H1 (cell line): ENCODE results near the gene ZNF521. TPM values are rescaled to one million over a fixed set of nuclear protein-coding genes. Genes with fewer than 3 reads are reported as not detected.

Experiments used
- CTCF ChIA-PET: fragments of 300-600 bp; sonication (Branson Sonifier 250); formaldehyde crosslinking; loops from one replicate; lab custom pipeline; 2021; ENCODE audit not compliant: partially characterized antibody; lab: Charles Lee
- POLR2A ChIA-PET: fragments of 300-600 bp; sonication (Branson Sonifier 250); formaldehyde crosslinking; loops from one replicate; lab custom pipeline; 2021; ENCODE audit warnings: inconsistent platforms; ENCODE audit not compliant: partially characterized antibody; lab: Charles Lee
- DNase-seq, 2 experiments: peaks; one replicate each; pipeline versions ENCODE4 v3.0.0 to v3.0.0-alpha.2; 2010 to 2022; ENCODE audit warnings: low spot score in 2 of 2, low read depth in 1 of 2, mixed read lengths in 1 of 2
- FAIRE-seq: peaks from 2 replicates; lab custom pipeline; 2011; peaks lifted over from hg19 to GRCh38; lab: Jason Lieb, UNC
- H2AFZ ChIP-seq: 2 replicates; pipeline ENCODE4 v1.8.1; 2012; ENCODE audit warnings: low read length, inconsistent platforms
- H2AK5ac ChIP-seq: 2 replicates; pipeline ENCODE4 v1.6.1; 2013; ENCODE audit warnings: low read depth, low read length
- H2BK120ac ChIP-seq: replicated peaks from 2 replicates; pipeline ENCODE3; 2013; ENCODE audit warnings: low read depth, low read length, inconsistent platforms
- H2BK12ac ChIP-seq: 2 replicates; pipeline ENCODE4 v1.6.1; 2013; ENCODE audit warnings: low read depth, low read length
- H2BK15ac ChIP-seq: 2 replicates; pipeline ENCODE4 v1.6.1; 2013; ENCODE audit warnings: low read length
- H2BK20ac ChIP-seq: 2 replicates; pipeline ENCODE4 v1.6.1; 2013; ENCODE audit warnings: low read length
- H2BK5ac ChIP-seq: 2 replicates; pipeline ENCODE4 v1.6.1; 2013; ENCODE audit warnings: low read depth, low read length
- H3K14ac ChIP-seq: 2 replicates; pipeline ENCODE4 v1.6.1; 2013; ENCODE audit warnings: inconsistent platforms; ENCODE audit not compliant: insufficient read length
- H3K18ac ChIP-seq: 2 replicates; pipeline ENCODE4 v1.6.1; 2013; ENCODE audit warnings: low read length; ENCODE audit errors: extremely low read depth
- H3K23ac ChIP-seq: 2 replicates; pipeline ENCODE4 v1.6.1; 2013; ENCODE audit warnings: inconsistent platforms; ENCODE audit not compliant: insufficient read length
- H3K23me2 ChIP-seq: 2 replicates; pipeline ENCODE4 v1.6.1; 2013; ENCODE audit warnings: low read depth, low read length
- H3K27ac ChIP-seq: 2 replicates; pipeline ENCODE4 v1.6.1; 2011; ENCODE audit warnings: low read depth, low read length, inconsistent platforms
- H3K27me3 ChIP-seq, 4 experiments: replicated peaks in 1 of 4; 1 replicate in 1 of 4; 2 replicates in 3 of 4; pipeline versions ENCODE4 v1.6.1 to v1.8.1; 2011 to 2013; ENCODE audit warnings: low read length in 3 of 4, mild to moderate bottlenecking in 3 of 4, inconsistent platforms in 2 of 4, mixed read lengths in 2 of 4, moderate library complexity in 1 of 4; ENCODE audit not compliant: control insufficient read depth in 3 of 4, insufficient read depth in 3 of 4; ENCODE audit errors: extremely low read depth in 1 of 4
- H3K36me3 ChIP-seq, 4 experiments: 2 replicates each; pipeline versions ENCODE4 v1.6.1 to v1.8.1; 2011 to 2013; ENCODE audit warnings: mild to moderate bottlenecking in 4 of 4, low read length in 3 of 4, moderate library complexity in 2 of 4, control low read depth in 1 of 4, inconsistent platforms in 1 of 4; ENCODE audit not compliant: insufficient read depth in 4 of 4, control insufficient read depth in 2 of 4
- H3K4ac ChIP-seq: replicated peaks from 2 replicates; pipeline ENCODE3; 2013; ENCODE audit warnings: low read length, low read depth, mixed read lengths, inconsistent platforms; ENCODE audit not compliant: insufficient read length
- H3K4me1 ChIP-seq, 4 experiments: replicated peaks in 1 of 4; 1 replicate in 1 of 4; 2 replicates in 3 of 4; pipeline versions ENCODE4 v1.6.1 to v1.8.1; 2011 to 2013; ENCODE audit warnings: low read length in 3 of 4, inconsistent platforms in 2 of 4, mixed read lengths in 1 of 4; ENCODE audit not compliant: insufficient read depth in 4 of 4, control insufficient read depth in 3 of 4
- H3K4me2 ChIP-seq, 2 experiments: 2 replicates each; pipeline versions ENCODE4 v1.6.1 to v1.8.1; 2011 to 2013; ENCODE audit warnings: low read depth in 2 of 2, low read length in 2 of 2, control low read depth in 1 of 2, inconsistent platforms in 1 of 2, mild to moderate bottlenecking in 1 of 2; ENCODE audit not compliant: insufficient read depth in 1 of 2
- H3K4me3 ChIP-seq, 4 experiments: fragments of 200-600, 300-600 bp in 1 of 4; sonication (generic), shearing (Covaris generic), sonication (Bioruptor Twin) in 1 of 4; 2 replicates each; pipeline versions ENCODE4 v1.5.1 to v1.8.1; 2011 to 2016; ENCODE audit warnings: low read length in 4 of 4, low read depth in 3 of 4, control low read depth in 2 of 4, inconsistent platforms in 2 of 4, mild to moderate bottlenecking in 2 of 4, mixed read lengths in 1 of 4, moderate library complexity in 1 of 4; ENCODE audit not compliant: insufficient read depth in 2 of 4; ENCODE audit errors: extremely low read depth in 1 of 4
- H3K56ac ChIP-seq: replicated peaks from 2 replicates; pipeline ENCODE3; 2013; ENCODE audit warnings: low read depth, mild to moderate bottlenecking, mixed read lengths, low read length, inconsistent platforms; ENCODE audit not compliant: insufficient read length
- H3K79me1 ChIP-seq: 2 replicates; pipeline ENCODE4 v1.6.1; 2013; ENCODE audit warnings: low read depth, low read length, control low read depth
- H3K79me2 ChIP-seq, 2 experiments: 2 replicates each; pipeline versions ENCODE4 v1.6.1 to v1.8.1; 2012 to 2013; ENCODE audit warnings: low read length in 2 of 2, mild to moderate bottlenecking in 2 of 2, inconsistent platforms in 1 of 2; ENCODE audit not compliant: insufficient read depth in 2 of 2, control insufficient read depth in 1 of 2
- H3K9ac ChIP-seq, 4 experiments: replicated peaks in 1 of 4; 1 replicate in 1 of 4; 2 replicates in 3 of 4; pipeline versions ENCODE4 v1.6.1 to v1.8.1; 2011 to 2013; ENCODE audit warnings: low read depth in 3 of 4, low read length in 3 of 4, control low read depth in 2 of 4, mild to moderate bottlenecking in 2 of 4, moderate library complexity in 2 of 4, inconsistent platforms in 1 of 4; ENCODE audit errors: extremely low read depth in 1 of 4
- H3K9me3 ChIP-seq, 2 experiments: 2 replicates each; pipeline versions ENCODE4 v1.6.1 to v1.8.1; 2012 to 2013; ENCODE audit warnings: mild to moderate bottlenecking in 2 of 2, moderate library complexity in 2 of 2, control low read depth in 1 of 2, inconsistent platforms in 1 of 2, low read depth in 1 of 2, low read length in 1 of 2, mixed read lengths in 1 of 2; ENCODE audit not compliant: insufficient read depth in 2 of 2
- H4K20me1 ChIP-seq, 2 experiments: replicated peaks in 1 of 2; 2 replicates each; pipeline versions ENCODE3 to v1.8.1; 2011 to 2013; ENCODE audit warnings: inconsistent platforms in 2 of 2, low read length in 2 of 2, mild to moderate bottlenecking in 1 of 2; ENCODE audit not compliant: insufficient read depth in 2 of 2, control insufficient read depth in 1 of 2
- H4K5ac ChIP-seq: 2 replicates; pipeline ENCODE4 v1.6.1; 2013; ENCODE audit warnings: low read length, low read depth, mixed read lengths, inconsistent platforms; ENCODE audit not compliant: insufficient read length
- H4K8ac ChIP-seq: 2 replicates; pipeline ENCODE4 v1.8.0; 2013; ENCODE audit warnings: mild to moderate bottlenecking, moderate library complexity, low read length, inconsistent platforms; ENCODE audit not compliant: insufficient read depth; ENCODE audit errors: extremely low read depth
- H4K91ac ChIP-seq: replicated peaks from 2 replicates; pipeline ENCODE3; 2013; ENCODE audit warnings: low read length, mixed read lengths, inconsistent platforms; ENCODE audit not compliant: insufficient read length
- EP300 ChIP-seq, 2 experiments: IDR thresholded peaks; 1 replicate in 1 of 2; 2 replicates in 1 of 2; pipeline ENCODE4 v1.6.1; 2011 to 2012; ENCODE audit warnings: low read depth in 2 of 2, low read length in 2 of 2, mild to moderate bottlenecking in 2 of 2, borderline replicate concordance in 1 of 2, inconsistent platforms in 1 of 2, moderate library complexity in 1 of 2
- KDM4A ChIP-seq: IDR thresholded peaks from one replicate; pipeline ENCODE4 v1.7.1; 2012; ENCODE audit warnings: low read depth, mild to moderate bottlenecking, moderate library complexity, low read length, inconsistent platforms; ENCODE audit not compliant: severe bottlenecking
- RNF2 ChIP-seq: fragments of 200-900, 300-1000 bp; sonication (generic); IDR thresholded peaks from 2 replicates; pipeline ENCODE4 v1.7.1; 2016; ENCODE audit warnings: borderline replicate concordance, low read depth, mild to moderate bottlenecking, antibody characterized with exemption, low read length; ENCODE audit not compliant: poor library complexity, severe bottlenecking; ENCODE audit errors: missing control alignments
- SP2 ChIP-seq: IDR thresholded peaks from 2 replicates; pipeline ENCODE4 v1.6.1; 2012; ENCODE audit warnings: mild to moderate bottlenecking, low read length, inconsistent platforms
- WGBS, 2 experiments: shearing (Covaris generic) in 1 of 2; methylation state at CpG; one replicate each; pipeline versions ENCODE4 v1.1.6 to v1.1.7; 2013 to 2015; ENCODE audit warnings: low lambda C conversion rate in 2 of 2, mixed read lengths in 2 of 2, inconsistent platforms in 1 of 2, low coverage in 1 of 2, missing lambda C conversion rate in 1 of 2; ENCODE audit not compliant: insufficient replicate concordance in 2 of 2, insufficient coverage in 1 of 2, insufficient read length in 1 of 2; ENCODE audit errors: extremely low coverage in 1 of 2, missing lambda C conversion rate in 1 of 2; 5-methylcytosine and 5-hydroxymethylcytosine counted together
- polyA plus RNA-seq, 7 experiments: library from polyadenylated mRNA; depleted of rRNA in 3 of 7; stranded (reverse) in 5 of 7; unstranded in 2 of 7; fragments of >200 nt in 5 of 7; fragments of 200-250 nt in 2 of 7; gene quantifications; 1 replicate in 5 of 7; 2 replicates in 1 of 7; 4 replicates in 1 of 7; pipeline versions ENCODE4 v1.2.1 to v1.2.3, GENCODE V29; 2011 to 2013; ENCODE audit warnings: missing spikeins in 2 of 7, mixed read lengths in 2 of 7
- total RNA-seq: library from RNA; stranded (reverse); fragmentation: NEBNext Ultra II Directional; extraction: Animal tissue kit (Norgen Biotek cat#: 25700); gene quantifications from 2 replicates; pipeline ENCODE4 v1.2.1, GENCODE V29; 2021

Gene ZNF521
- total and polyA plus RNA-seq, 2 of the 8 experiments (the other 6 are each of a cell fraction or from before 2014, with no cell fraction given), result 9.5 to 15.8 TPM

- DNase-seq, result no peak
- H4K20me1 ChIP-seq, result peaks cover 0 to 6% of the 10 kb centered on the region in 2 experiments
- H3K23me2 ChIP-seq, result peaks cover 17% of the 10 kb centered on the region
- no peak overlapping the region; the same call in 1 of the 2 replicates for H3K18ac ChIP-seq
- no peak overlapping the region for H3K27ac ChIP-seq
- peak overlapping the region; percentile 69 for H3K56ac ChIP-seq
- H2AFZ ChIP-seq, result no peak overlapping the region
- H3K9me3 ChIP-seq, result no peaks in the 10 kb centered on the region
- H2BK15ac ChIP-seq, result no peak overlapping the region
- no peak overlapping the region for H3K4ac ChIP-seq
- no peak overlapping the region for H4K91ac ChIP-seq
- no peak for TF ChIP-seq EP300 (IDR thresholded peaks at IDR 0.05; ENCODE audit: borderline replicate concordance in 1 of 2, low read depth in 2 of 2, low read length in 2 of 2)
- peak; percentile 14 for TF ChIP-seq KDM4A
- no peak for TF ChIP-seq SP2
- no peak for TF ChIP-seq RNF2
- H4K8ac ChIP-seq, result no peak overlapping the region
- CTCF ChIA-PET, result interaction anchor here (0.7 kb wide), 1 partner anchor 545 kb away, joined by 3 read pairs; no protein-coding TSS in a partner anchor
- H3K4me3 ChIP-seq, result peak overlapping the region; percentile 85 to 99 (median 94)
- POLR2A ChIA-PET, result no interaction called here
- H2BK12ac ChIP-seq, result no peak overlapping the region
- no peaks in the 10 kb centered on the region; a peak in 1 of 7 replicates for H3K4me1 ChIP-seq
- peak overlapping the region; percentile 54 for H2BK120ac ChIP-seq
- H2AK5ac ChIP-seq, result no peak overlapping the region
- H3K14ac ChIP-seq, result no peak overlapping the region
- H3K4me2 ChIP-seq, result peak overlapping the region; percentile 69 to 90
- peak overlapping the region in 3 of 4 experiments; percentile 14 to 78 (median 44); a peak in 5 of 7 replicates for H3K9ac ChIP-seq
- no peak for FAIRE-seq
- 0% methylated on average over 12 of the region's 20 CpGs; no CpG with 5 or more reads in 1 of the 2 experiments for WGBS, 2 experiments
- no peak overlapping the region for H4K5ac ChIP-seq
- no peak overlapping the region for H3K23ac ChIP-seq
- no peaks in the 10 kb centered on the region for H3K79me1 ChIP-seq
- no peaks in the 10 kb centered on the region for H3K36me3 ChIP-seq
- peaks cover 0 to 26% of the 10 kb centered on the region in 2 experiments; a peak in 2 of 4 replicates for H3K79me2 ChIP-seq
- no peak overlapping the region for H2BK5ac ChIP-seq
- peaks cover 2 to 16% (median 9%) of the 10 kb centered on the region in 4 experiments for H3K27me3 ChIP-seq
- no peak overlapping the region for H2BK20ac ChIP-seq
Observed at GRCh38 chr18:25351280-25351775, 638 bp downstream of the ZNF521 start.
